BE2C (cell line): Measurements from ENCODE around the gene PARD3.

Experiments
- DNase-seq: peaks from one replicate; pipeline ENCODE4 v3.0.0-alpha.2; 2020
- H3K27me3 ChIP-seq: fragments of 250-450 bp; sonication (Bioruptor Pico); 2 replicates; pipeline ENCODE4 v1.5.1; 2020; ENCODE audit warnings: mild to moderate bottlenecking
- H3K36me3 ChIP-seq: fragments of 250-450 bp; sonication (Bioruptor Pico); 2 replicates; pipeline ENCODE4 v1.5.1; 2020; ENCODE audit warnings: mild to moderate bottlenecking
- H3K4me1 ChIP-seq: fragments of 250-450 bp; sonication (Bioruptor Pico); 2 replicates; pipeline ENCODE4 v1.5.1; 2020
- H3K4me3 ChIP-seq: 2 replicates; pipeline ENCODE4 v1.5.1; 2011; ENCODE audit warnings: low read depth, low read length
- H3K9me3 ChIP-seq: fragments of 250-450 bp; sonication (Bioruptor Pico); 2 replicates; pipeline ENCODE4 v1.5.1; 2020
- CTCF ChIP-seq: IDR thresholded peaks from 2 replicates; pipeline ENCODE4 v1.5.1; 2012; ENCODE audit warnings: mild to moderate bottlenecking, low read depth, low read length

Gene PARD3

DNA sequence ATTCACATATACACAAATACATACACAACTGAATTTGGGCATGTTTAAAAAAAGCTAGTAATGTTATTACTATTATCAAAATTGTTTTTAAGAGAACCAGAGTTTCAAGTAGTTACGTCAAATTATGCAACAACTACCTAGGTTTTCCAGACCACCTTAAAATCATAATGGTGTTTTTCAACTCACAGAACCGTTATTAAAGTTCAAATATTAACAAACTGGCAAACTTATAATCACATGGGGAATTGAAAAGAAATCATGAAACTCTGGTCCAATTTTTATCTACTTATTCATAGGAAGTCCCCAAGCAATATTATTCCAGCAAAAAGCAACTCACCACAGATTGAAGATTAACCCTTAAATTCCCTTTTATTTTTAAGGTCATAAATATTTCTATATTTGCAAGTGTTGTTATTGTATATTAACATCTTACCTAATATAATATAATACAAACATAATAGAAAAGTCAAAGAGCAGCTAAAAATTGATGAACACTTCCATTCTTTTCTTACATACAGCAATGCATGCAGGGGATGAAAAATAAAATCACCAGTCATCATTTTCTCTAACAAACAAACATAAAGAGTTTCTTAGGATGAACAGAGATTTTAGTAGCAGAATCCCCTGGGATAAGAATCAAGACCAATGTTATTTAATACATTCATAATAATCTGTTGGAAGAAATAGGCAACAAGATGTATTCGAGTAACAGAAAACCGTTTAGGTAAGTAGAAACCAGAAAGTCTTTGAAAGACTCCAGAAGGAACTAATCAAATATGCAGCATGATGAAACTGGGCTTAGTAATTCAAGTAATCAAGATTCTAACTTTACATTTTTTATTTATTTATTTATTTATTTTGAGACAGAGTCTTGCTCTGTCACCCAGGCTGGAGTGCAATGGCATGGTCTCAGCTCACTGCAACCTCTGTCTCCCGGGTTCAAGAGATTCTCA is 391.1 kb downstream of the PARD3 start:
- no peaks in the 10 kb centered on the region for H3K9me3 ChIP-seq
- peaks cover 5% of the 10 kb centered on the region for H3K4me1 ChIP-seq
- no peak for TF ChIP-seq CTCF
- no peak for DNase-seq
- H3K36me3 ChIP-seq: no peaks in the 10 kb centered on the region
- no peaks in the 10 kb centered on the region for H3K27me3 ChIP-seq
- no peak overlapping the region for H3K4me3 ChIP-seq

DNA sequence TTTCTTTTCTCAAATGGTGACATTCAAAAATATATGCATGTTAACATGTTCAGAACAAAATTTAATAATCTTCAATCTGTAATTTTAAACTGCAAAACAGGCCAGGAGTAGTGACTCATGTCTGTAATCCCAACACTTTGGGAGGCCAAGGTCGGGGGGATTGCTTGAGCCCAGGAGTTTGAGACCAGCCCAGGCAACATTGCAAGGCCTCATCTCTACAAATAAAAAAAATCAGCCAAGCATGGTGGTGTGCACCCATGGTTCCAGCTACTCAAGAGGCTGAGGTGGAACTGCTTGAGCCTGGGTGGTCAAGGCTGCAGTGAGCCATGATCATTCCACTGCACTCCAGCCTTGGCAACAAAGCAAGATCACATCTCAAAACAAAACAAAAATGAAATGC is 394.3 kb downstream of the PARD3 start:
- no peak for TF ChIP-seq CTCF
- H3K36me3 ChIP-seq: no peaks in the 10 kb centered on the region
- no peaks in the 10 kb centered on the region for H3K27me3 ChIP-seq
- H3K4me3 ChIP-seq: no peak overlapping the region
- H3K4me1 ChIP-seq: peaks cover 5% of the 10 kb centered on the region
- no peak for DNase-seq
- no peaks in the 10 kb centered on the region for H3K9me3 ChIP-seq

GRCh38 chr10:34420273-34420672 is 394.8 kb downstream of the PARD3 start:
- no peak for TF ChIP-seq CTCF
- Histone ChIP-seq H3K27me3 (no peaks in the 10 kb centered on the region), H3K4me3 (no peak overlapping the region), H3K9me3 (no peaks in the 10 kb centered on the region), H3K36me3 (no peaks in the 10 kb centered on the region), H3K4me1 (peaks cover 5% of the 10 kb centered on the region)
- no peak for DNase-seq

- H3K4me1 ChIP-seq: no peaks in the 10 kb centered on the region
- no peak for DNase-seq
- no peaks in the 10 kb centered on the region for H3K9me3 ChIP-seq
- no peaks in the 10 kb centered on the region for H3K36me3 ChIP-seq
- no peaks in the 10 kb centered on the region for H3K27me3 ChIP-seq
- TF ChIP-seq CTCF: no peak
- H3K4me3 ChIP-seq: no peak overlapping the region
Observed at GRCh38 chr10:34415039-34415438, 400.1 kb downstream of the PARD3 start.

GRCh38 chr10:34413756-34414587 is 401.1 kb downstream of the PARD3 start:
- no peak overlapping the region for H3K4me3 ChIP-seq

More at GRCh38 chr10:34413756-34414587, 401.1 kb downstream of the PARD3 start:
- no peaks in the 10 kb centered on the region for H3K4me1 ChIP-seq
- H3K36me3 ChIP-seq: no peaks in the 10 kb centered on the region
- TF ChIP-seq CTCF: no peak
- no peaks in the 10 kb centered on the region for H3K9me3 ChIP-seq
- H3K27me3 ChIP-seq: no peaks in the 10 kb centered on the region
- no peak for DNase-seq
